ENCODE measurements around the gene GLIPR2.
"Not testable (repeated sequence)": the region's sequence is repeated elsewhere in the genome, so short reads cannot be mapped to it uniquely, and the experiment has no call there.

Gene GLIPR2

GRCh38 chr9:36136272-36136893 is at the start of gene GLIPR2:
Gene GLIPR2 (plus strand): TSS chr9:36136733. CDS start chr9:36136779, 46 bp downstream.
- peak; percentile 96 for DNase-seq (ENCODE audit: low spot score)

DNA sequence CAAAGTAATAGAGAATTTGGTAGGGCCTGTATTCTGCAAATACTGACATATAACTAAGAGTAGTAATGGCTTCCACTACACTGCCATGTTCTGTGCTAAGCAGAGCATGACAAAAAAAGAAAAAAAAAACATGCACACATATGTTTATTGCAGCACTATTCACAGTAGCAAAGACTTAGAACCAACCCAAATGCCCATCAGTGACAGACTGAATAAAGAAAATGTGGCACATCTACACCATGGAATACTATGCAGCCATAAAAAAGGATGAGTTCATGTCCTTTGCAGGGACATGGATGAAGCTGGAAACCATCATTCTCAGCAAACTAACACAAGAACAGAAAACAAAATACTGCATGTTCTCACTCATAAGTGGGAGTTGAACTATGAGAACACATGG is 49.5 kb upstream of the GLIPR2 start:
- DNase-seq (ENCODE audit: low spot score), result not testable (repeated sequence)

GRCh38 chr9:36088020-36088419 is 48.5 kb upstream of the GLIPR2 start:
- DNase-seq (ENCODE audit: low spot score), result no peak

DNA sequence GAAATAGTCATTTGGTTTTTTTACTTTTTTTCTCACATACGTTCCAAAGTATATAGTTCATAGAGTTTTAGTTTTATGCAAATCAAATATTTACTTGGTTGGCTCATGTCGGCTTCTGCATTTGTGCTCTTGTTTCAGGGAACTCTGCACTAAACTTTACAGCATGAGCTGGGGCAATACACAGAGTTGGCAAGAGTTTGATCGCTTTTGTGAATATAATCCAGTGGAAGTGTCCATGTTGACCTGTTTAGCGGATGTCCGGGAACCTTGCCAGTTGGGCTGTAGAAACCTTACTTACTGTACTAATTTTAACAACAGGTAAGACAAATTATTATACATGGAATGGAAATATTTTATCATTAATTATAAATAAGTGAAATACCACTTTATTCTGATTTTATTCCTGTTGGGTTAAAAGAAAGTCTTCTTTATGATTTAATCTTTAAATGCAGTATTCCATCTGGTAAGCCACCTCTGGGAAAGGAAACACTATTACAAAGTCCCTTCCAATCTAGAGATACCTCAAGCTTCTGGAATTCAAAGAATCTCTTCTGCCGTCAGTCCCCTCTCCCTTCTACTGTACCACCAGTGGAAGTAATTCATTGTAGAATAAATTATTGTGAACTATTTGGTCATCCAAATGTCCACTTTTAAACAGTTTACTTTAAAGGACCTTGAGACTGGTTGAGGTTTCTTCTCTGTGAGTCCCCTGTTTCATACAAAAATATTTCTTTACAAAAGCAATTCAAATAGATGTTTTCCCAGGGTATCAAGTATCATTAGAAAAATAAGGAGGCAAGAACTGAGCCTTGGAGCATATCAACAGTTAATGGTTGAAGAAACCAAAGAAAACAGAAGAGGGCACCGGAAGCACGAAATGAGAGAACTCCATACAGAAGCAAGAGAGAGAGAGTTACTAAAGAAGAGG is 45.2 kb upstream of the GLIPR2 start:
- peak; percentile 50 for DNase-seq (ENCODE audit: low spot score)

- DNase-seq (ENCODE audit: low spot score), result no peak
These were observed 44.5 kb upstream of the GLIPR2 start for GRCh38 chr9:36092014-36092413.

DNA sequence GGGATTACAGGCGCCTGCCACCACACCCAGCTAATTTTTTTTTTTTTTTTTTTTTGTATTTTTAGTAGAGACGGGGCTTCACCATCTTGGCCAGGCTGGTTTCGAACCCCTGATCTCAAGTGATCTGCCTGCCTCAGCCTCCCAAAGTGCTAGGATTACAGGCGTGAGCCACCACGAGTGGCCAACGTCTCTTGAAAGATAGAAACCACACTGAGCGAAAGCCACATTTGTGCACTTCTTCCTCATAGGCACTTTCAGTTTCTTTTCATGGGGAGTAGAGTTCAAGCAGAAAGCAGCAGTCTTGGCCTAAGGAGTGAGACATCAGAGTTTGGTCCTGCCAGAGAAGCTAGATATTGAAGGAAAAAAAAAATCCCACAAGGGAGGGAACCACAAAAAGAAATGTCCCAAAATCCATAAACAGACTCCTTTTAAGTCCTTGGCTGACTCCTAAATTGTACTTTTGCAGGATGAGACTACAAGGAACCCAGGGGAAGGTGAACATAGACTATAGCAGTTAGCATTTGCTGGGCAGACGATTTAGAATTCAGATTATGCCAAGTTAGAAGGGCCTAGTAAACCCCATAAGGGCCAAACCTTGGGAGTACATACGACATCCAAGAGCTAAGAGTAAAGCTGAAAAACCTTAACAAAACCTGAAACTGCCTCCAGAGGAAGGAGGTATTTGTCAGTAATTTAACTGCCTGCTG is 43.9 kb upstream of the GLIPR2 start:
- no peak for DNase-seq (ENCODE audit: low spot score)

DNA sequence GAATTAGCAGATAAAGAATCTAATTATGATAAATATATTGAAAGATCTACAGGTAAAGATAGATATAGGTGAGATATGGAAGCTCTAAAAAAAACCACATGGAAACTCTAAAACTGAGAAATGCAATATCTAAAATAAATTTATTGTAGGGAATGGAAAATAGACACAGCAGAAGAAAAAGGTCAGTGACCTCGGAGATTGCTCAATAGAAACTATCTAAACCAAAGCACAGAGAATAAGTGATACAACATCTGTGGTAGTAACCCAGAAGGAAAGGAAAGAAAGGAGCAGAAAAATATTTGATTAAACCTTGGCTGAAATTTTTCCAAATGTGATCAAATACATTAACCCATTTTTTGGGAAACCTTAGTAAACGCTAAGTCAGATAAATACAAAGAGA is 43.1 kb upstream of the GLIPR2 start:
- DNase-seq (ENCODE audit: low spot score), result no peak

DNA sequence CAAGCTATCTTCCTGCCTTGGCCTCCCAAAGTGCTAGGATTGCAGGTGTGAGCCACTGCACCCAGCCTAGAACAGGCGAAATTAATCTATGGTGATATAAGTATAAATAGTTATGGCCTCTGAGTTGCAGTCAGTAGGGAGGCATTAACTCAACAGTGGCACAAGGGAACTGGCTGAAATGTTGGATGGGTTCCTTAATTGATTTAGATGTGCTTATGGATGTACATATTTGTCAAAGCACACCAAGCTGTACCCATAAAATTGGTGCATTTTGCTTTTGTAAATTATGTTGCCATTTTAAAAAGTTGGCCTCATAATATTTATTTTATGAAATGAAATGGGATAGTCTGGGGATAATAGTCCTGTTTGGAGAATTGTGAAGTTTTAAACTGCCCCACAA is 36.8 kb upstream of the GLIPR2 start:
- no peak for DNase-seq (ENCODE audit: low spot score)

- peak; percentile 48 for DNase-seq (ENCODE audit: low spot score)
These were observed 36.0 kb upstream of the GLIPR2 start for GRCh38 chr9:36100532-36100931.

DNA sequence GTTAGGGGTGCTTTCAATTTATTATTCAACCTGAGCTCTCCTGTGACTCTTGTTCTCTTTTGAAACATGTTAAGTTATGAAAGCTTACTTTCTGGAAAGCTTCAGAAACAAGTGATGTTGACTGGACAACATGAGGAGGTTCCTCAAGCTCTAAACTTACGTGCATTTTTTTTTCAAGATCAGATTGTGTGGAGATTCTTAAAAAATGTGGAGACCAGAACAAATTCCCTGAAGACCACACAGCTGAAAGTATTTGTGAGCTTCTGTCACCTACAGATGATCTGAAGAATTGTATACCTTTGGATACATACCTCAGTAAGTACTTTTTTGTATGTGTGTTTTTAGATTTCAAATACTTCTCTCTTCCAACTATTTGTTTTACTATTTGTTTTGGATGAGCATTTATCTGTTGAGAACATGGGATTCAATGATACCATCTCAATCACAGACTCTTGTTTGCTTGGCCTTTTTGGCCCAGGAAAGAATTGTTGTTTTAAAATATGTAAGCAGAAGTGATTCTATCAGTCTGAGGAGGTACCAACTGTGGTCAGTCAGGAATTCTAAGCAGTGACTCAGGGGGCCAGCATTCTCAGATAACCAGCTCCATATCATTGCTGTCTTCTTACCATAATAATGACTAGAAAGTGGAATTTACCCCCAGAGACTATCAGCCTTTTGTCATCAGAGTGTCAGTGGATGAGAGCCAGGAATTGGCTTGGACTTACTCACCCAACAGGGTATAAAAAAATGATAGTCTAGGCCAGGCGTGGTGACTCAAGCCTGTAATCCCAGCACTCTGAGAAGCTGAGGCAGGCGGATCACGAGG is 34.4 kb upstream of the GLIPR2 start:
- DNase-seq (ENCODE audit: low spot score), result peak; percentile 81

DNA sequence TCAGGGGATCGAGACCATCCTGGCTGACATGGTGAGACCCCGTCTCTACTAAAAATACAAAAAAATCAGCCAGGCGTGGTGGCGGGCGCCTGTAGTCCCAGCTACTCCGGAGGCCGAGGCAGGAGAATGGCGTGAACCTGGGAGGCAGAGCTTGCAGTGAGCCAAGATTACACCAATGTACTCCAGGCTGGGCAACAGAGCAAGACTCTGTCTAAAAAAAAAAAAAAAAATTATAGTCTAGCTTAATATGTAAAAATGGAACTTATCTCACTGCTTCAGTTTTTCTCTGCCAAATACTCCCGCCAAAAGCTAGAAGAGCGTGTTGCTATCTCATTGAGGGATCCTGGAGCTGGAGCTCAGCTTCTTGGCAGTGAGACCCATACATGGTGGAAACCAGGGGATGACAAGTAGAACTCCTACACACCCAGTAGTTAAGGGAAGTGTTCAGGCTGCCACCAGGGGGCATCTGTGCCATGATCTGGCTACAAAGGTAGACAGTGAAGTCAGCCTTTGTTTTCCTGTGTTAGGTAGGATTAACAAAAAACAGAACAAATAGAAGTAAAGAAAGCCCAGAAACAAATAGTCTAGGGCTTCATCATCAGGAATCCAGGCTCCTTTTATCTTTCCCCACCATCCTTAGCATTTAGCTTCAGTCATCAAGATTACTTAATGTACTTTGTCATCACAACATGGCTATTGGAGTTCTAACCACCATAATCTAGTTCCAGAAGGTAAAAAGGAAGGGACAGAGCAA is 33.6 kb upstream of the GLIPR2 start:
- peak; percentile 49 for DNase-seq (ENCODE audit: low spot score)

DNA sequence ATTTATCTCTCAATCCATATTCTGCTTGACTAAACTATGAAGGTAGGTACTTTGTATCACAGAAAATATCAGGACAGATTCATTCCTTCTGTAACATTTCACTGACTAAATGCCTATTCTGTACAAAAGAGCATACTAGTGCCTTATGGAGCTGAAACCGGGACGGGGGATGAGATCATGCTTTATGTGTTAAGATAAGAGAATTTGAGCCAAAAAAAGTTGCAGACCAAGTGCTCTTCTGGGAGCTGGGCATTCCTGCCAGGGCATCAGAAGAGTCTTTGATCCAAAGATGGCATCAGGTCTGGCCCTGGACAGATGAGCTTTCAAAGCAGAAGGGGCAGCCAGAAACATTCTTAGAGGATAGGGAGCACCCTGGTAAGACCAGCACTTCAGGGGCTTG is 27.5 kb upstream of the GLIPR2 start:
- no peak for DNase-seq (ENCODE audit: low spot score)

- no peak for DNase-seq (ENCODE audit: low spot score)
These were observed 26.1 kb upstream of the GLIPR2 start for GRCh38 chr9:36110434-36110833.

GRCh38 chr9:36112516-36112915 is 24.0 kb upstream of the GLIPR2 start:
- no peak for DNase-seq (ENCODE audit: low spot score)

DNA sequence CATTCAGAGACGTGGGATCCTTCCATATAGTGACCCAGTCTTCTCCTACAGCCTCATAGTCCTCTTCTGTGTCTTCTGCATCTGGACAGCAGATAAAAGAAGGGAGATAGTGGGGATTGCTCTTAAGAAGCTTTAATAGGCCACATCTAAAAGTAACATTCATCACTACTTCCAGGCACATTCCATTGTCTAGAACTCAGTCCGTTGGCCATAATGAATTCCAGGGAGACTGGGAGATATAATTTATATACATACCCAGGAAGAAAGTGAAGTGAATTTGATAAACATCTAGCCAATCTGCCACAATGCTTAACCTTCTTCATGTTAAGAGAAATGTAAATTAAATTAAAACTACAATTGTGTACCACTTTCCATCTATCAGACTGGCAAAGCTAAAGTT is 22.5 kb upstream of the GLIPR2 start:
- DNase-seq (ENCODE audit: low spot score), result no peak

DNA sequence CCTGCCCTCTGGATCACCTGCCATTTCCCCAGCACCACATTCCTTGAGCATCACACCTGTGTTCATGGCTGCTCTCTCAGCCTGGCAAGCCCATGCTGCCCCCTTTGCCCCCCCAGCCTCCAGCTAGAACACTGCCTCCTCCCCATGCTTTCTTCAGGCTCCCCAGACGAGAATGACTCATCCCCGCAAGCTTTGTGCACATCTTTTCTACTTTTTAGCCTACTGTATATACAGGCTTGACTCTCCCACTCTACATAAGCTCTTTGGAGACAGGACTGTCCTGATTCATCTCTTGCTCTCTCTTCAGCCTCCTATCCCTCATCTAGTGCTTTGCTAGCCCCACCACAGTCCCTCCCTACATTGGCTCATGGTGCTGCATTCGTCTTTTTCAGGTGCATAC is 19.9 kb upstream of the GLIPR2 start:
- DNase-seq (ENCODE audit: low spot score), result no peak

GRCh38 chr9:36118201-36118600 is 18.3 kb upstream of the GLIPR2 start:
- no peak for DNase-seq (ENCODE audit: low spot score)

DNA sequence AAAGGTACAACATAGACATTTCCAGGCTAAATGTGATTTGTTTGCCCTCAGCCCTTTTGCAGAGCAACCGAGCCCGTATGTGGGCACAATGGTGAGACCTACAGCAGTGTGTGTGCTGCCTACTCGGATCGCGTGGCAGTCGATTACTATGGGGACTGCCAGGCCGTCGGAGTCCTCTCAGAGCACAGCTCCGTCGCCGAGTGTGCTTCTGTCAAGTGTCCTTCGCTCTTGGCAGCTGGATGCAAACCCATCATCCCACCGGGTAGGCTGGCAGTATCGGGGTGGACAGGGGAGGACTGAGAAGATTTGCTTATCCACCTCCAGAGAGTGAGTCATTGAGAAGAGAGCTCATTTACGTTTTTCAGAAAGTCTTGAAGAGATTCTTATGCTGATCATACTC is 17.8 kb upstream of the GLIPR2 start:
- no peak for DNase-seq (ENCODE audit: low spot score)

DNA sequence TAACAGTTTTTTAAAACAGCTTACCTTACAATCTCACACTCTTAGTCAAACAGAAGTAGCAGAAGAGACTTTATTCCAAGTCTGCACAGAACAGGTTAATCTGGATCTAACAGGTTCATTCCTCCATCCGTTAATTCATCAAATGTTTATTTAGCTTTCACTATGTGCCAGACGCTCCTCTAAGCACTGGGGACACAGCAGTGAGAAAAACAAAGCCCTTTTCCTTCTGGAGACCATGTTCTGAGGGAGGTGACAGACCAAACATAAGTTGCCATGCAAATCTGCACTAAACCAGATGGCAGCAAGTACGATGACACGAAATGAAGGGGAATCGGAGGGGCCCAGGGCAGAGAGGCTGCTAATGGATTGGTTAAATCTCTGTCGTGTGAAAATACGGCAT is 17.1 kb upstream of the GLIPR2 start:
- DNase-seq (ENCODE audit: low spot score), result no peak

GRCh38 chr9:36120705-36121104 is 15.8 kb upstream of the GLIPR2 start:
- no peak for DNase-seq (ENCODE audit: low spot score)

DNA sequence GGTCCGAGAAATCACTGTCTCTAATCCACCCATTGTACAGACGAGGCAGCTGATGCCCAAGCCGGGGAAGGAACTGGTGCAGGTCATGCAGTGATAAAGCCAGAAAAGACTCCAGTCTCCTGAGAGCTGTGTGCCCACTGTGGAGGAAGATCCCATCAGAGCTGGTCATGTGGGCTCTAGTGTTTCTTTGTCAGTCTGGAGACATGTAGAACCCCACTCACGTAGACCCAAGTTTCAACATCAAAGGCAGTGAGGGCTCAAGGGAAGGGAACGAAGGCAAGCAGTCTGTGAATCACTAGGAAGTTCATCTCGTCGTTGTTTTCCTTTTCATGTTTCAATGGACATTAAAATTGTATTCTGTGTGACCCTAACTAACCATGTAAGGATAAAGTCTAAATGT is 14.6 kb upstream of the GLIPR2 start:
- no peak for DNase-seq (ENCODE audit: low spot score)

Data from AG20443 (cell line).